Transverse colon (tissue), 4 donors: ENCODE measurements around the gene DACT2.

ENCODE experiments used
- CTCF ChIP-seq, 5 experiments: fragments of 200-600 bp in 3 of 5; fragments of 450-650 bp in 2 of 5; sonication (generic) in 3 of 5; IDR thresholded peaks; 1 replicate in 2 of 5; 2 replicates in 3 of 5; pipeline ENCODE4 v1.5.1; 2016 to 2017; ENCODE audit warnings: antibody characterized with exemption in 5 of 5, inconsistent platforms in 3 of 5, mild to moderate bottlenecking in 2 of 5, moderate library complexity in 1 of 5
- POLR2AphosphoS5 ChIP-seq, 3 donors: sonication (generic); formaldehyde crosslinking; IDR thresholded peaks; one replicate each; pipeline ENCODE4 v1.6.1; 2016; ENCODE audit warnings: antibody characterized with exemption in 3 of 3

DNA sequence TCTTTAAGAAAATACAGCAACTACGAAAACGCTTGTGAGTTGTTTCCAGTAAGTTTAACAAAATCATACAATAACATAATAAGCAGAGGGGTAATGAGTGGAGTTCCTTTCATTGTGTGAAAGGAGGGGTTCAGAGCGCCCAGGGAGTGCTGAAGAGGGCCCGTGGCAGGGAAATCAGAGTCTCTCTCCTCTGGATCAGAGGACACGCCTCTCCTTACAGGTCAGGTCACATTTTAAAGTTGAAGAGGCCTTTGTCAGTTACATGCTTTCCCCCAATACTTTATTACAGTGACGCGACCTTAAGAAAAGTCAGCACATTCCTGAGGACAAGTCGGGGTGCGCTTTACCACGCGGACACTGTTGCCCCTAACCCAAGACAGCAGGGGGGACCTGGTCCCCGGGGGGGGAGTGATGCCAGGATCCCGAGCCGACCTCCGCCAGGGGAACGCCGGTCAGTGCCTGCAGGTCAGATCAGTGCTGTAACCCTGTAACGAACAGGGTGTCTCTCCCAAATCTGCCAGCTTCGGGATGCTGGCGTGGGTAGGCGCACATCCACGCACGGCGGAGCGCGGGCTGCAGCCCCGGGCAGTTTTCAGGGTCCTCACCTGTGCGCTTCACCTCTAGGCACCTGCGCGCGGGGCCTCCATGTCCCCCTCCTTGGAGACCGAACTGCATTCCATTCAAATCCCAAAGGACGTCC, 848 bp downstream of the DACT2 start:
- TF ChIP-seq POLR2AphosphoS5 (IDR thresholded peaks at IDR 0.05) (no peak), CTCF (IDR thresholded peaks at IDR 0.05) (no peak)
